Skeletal muscle tissue (tissue), 4 donors: Measurements from ENCODE around the gene SCAF4. TPM values are rescaled to one million over a fixed set of nuclear protein-coding genes. Genes with fewer than 3 reads are reported as not detected.
"Not testable (repeated sequence)": the region's sequence is repeated elsewhere in the genome, so short reads cannot be mapped to it uniquely, and the experiment has no call there.

Experiments
- H3K27ac ChIP-seq: one replicate; pipeline ENCODE4 v1.7.0; 2013; ENCODE audit warnings: mild to moderate bottlenecking, low read depth, low read length, inconsistent platforms
- H3K27me3 ChIP-seq, 3 donors: one replicate each; pipeline ENCODE4 v1.7.0; 2013; ENCODE audit warnings: low read length in 3 of 3; ENCODE audit not compliant: control insufficient read depth in 3 of 3, insufficient read depth in 3 of 3
- H3K36me3 ChIP-seq, 3 donors: one replicate each; pipeline ENCODE4 v1.7.0; 2013; ENCODE audit warnings: low read length in 3 of 3; ENCODE audit not compliant: control insufficient read depth in 3 of 3, insufficient read depth in 3 of 3
- H3K4me1 ChIP-seq, 3 donors: one replicate each; pipeline ENCODE4 v1.7.0; 2013; ENCODE audit warnings: low read length in 3 of 3, mild to moderate bottlenecking in 3 of 3; ENCODE audit not compliant: control insufficient read depth in 3 of 3, insufficient read depth in 3 of 3
- H3K4me3 ChIP-seq, 3 donors: one replicate each; pipeline ENCODE4 v1.7.0; 2013; ENCODE audit warnings: low read length in 3 of 3
- H3K9ac ChIP-seq, 3 donors: one replicate each; pipeline ENCODE4 v1.7.0; 2013; ENCODE audit warnings: low read length in 3 of 3, mild to moderate bottlenecking in 3 of 3, moderate library complexity in 2 of 3, low read depth in 1 of 3
- H3K9me3 ChIP-seq, 3 donors: one replicate each; pipeline ENCODE4 v1.7.0; 2013; ENCODE audit warnings: low read length in 3 of 3; ENCODE audit not compliant: control insufficient read depth in 3 of 3
- total RNA-seq: library from RNA; depleted of rRNA; stranded (reverse); fragments of >200 nt; gene quantifications from one replicate; pipeline ENCODE4 v1.2.3, GENCODE V29; 2014
- donor health status: Osteomylitis.

The SCAF4 gene
- total RNA-seq, 1 donor from 2014 or later: 8.4 TPM

DNA sequence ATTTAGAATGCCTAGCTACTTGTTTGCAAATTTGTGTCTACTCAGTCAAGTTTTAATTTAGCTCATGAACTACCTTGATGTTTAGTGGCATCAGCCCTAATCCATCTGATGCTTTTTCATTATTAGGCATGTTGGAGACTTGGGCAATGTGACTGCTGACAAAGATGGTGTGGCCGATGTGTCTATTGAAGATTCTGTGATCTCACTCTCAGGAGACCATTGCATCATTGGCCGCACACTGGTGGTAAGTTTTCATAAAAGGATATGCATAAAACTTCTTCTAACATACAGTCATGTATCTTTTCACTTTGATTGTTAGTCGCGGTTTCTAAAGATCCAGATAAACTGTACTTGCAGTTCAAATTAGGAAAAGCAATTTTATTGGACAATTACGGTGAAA lies 64.8 kb downstream of the SCAF4 start:
- peaks cover 0 to 17% (median 7%) of the 10 kb centered on the region in 3 donors for H3K4me1 ChIP-seq
- peaks cover 26 to 64% (median 60%) of the 10 kb centered on the region in 3 donors for H3K36me3 ChIP-seq
- no peaks in the 10 kb centered on the region for H3K9me3 ChIP-seq
- no peak overlapping the region for H3K9ac ChIP-seq
- no peaks in the 10 kb centered on the region for H3K27me3 ChIP-seq
- H3K4me3 ChIP-seq: no peak overlapping the region
- H3K27ac ChIP-seq: no peak overlapping the region

DNA sequence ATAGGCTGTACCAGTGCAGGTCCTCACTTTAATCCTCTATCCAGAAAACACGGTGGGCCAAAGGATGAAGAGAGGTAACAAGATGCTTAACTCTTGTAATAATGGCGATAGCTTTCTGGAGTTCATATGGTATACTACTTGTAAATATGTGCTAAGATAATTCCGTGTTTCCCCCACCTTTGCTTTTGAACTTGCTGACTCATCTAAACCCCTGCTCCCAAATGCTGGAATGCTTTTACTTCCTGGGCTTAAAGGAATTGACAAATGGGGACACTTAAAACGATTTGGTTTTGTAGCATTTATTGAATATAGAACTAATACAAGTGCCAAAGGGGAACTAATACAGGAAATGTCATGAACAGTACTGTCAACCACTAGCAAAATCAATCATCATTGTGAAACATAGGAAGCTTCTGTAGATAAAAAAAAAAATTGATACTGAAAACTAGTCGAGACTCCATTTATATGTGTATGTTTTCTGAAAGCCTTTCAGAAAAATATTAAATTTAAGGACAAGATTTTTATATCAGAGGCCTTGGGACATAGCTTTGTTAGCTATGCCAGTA lies 65.4 kb downstream of the SCAF4 start:
- Histone ChIP-seq H3K9ac (no peak overlapping the region), H3K9me3 (no peaks in the 10 kb centered on the region), H3K4me1 (peaks cover 0 to 21% (median 13%) of the 10 kb centered on the region in 3 donors), H3K36me3 (peaks cover 23 to 64% (median 59%) of the 10 kb centered on the region in 3 donors), H3K27me3 (no peaks in the 10 kb centered on the region), H3K27ac (no peak overlapping the region), H3K4me3 (no peak overlapping the region)

DNA sequence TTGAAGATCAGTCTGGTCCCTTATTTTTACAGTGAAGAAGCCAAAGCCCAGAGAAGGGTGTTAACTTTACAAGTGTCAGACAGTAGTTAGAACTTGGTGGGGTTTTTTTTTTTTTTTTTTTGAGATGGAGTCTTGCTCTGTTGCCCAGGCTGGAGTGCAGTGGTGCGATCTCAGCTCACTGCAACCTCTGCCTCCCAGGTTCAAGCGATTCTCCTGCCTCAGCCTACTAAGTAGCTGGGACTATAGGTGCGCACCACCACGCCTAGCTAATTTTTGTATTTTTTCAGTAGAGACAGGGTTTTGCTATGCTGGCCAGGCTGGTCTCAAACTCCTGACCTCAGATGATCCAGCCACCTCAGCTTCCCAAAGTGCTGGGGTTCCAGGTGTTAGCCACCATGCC lies 66.0 kb downstream of the SCAF4 start:
- H3K36me3 ChIP-seq: peaks cover 23 to 59% (median 59%) of the 10 kb centered on the region in 3 donors
- H3K9ac ChIP-seq, H3K27me3 ChIP-seq, H3K9me3 ChIP-seq, H3K27ac ChIP-seq, H3K4me3 ChIP-seq: not testable (repeated sequence)
- H3K4me1 ChIP-seq: peaks cover 0 to 24% (median 15%) of the 10 kb centered on the region in 3 donors

DNA sequence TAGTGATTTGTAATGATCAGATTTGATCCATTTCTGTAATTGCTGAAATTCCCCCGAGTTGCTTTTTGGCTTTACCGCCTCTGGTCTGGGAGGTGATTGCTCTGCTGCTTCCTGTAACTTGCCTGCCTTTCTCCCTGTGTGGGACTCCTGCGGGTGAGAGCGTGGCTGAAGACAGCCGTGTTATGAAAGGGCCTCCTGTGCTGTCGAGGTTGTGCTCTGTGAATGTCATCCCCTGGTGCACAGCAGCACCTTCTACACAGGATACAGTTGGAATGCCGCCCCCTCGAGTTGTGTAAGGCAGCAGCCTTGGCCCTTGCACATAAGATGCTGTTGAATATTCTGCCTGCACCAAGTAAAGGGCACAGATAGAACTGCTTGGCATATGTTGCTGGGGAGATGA lies 66.5 kb downstream of the SCAF4 start:
- Histone ChIP-seq H3K4me1 (peaks cover 0 to 26% (median 18%) of the 10 kb centered on the region in 3 donors), H3K27me3 (no peaks in the 10 kb centered on the region), H3K27ac (no peak overlapping the region), H3K9ac (no peak overlapping the region), H3K4me3 (no peak overlapping the region), H3K36me3 (peaks cover 23 to 59% (median 59%) of the 10 kb centered on the region in 3 donors), H3K9me3 (no peaks in the 10 kb centered on the region)

DNA sequence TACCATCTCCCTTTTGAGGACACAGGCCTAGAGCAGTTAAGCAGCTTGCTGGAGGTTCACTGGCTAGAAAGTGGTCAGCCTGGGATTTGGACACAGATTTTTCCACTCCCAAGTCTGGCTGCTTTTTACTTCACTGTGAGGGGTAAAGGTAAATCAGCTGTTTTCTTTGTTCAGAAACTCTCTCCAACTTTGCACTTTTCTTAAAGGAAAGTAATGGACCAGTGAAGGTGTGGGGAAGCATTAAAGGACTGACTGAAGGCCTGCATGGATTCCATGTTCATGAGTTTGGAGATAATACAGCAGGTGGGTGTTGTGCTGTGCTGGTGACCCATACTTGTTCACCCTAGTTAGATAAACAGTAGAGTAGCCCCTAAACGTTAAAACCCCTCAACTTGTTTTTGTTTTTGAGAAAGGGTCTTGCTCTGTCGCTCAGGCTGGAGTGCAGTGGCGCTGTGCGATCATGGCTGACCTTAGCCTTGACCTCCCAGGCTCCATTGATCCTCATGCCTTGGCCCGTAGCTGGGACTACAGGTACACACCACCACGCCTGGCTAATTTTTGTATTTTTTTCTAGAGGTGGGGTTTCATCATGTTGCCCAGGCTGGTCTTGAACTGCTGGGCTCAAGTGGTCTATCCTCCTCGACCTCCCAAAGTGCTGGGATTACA lies 68.2 kb downstream of the SCAF4 start:
- Histone ChIP-seq H3K9me3 (no peaks in the 10 kb centered on the region), H3K4me3 (no peak overlapping the region), H3K9ac (peak overlapping the region in 1 of 3 donors; percentile 33), H3K36me3 (peaks cover 23 to 45% (median 45%) of the 10 kb centered on the region in 3 donors), H3K4me1 (peaks cover 3 to 29% (median 21%) of the 10 kb centered on the region in 3 donors), H3K27me3 (no peaks in the 10 kb centered on the region), H3K27ac (no peak overlapping the region)

DNA sequence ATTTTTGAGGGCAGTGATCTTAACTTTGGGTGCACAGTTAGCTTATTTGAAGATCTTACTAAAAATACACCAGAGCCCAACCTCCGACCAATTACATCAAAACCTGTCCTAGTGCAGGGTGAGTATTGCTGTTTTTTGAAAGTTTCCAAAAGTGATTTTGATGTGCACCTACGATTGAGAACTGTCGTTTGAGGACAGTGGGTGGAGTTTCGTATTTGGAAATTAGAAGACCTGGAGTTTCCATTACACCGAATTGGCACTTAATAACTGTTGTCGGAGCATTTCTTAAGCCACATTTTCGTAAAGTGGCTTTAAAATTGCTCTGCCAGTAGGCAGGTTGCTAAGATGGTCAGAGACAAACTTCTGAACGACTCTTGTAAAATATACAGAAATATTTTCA lies 71.3 kb downstream of the SCAF4 start:
- Histone ChIP-seq H3K36me3 (peaks cover 10 to 22% (median 20%) of the 10 kb centered on the region in 3 donors), H3K9ac (peak overlapping the region; percentile 71 to 93 (median 85)), H3K4me1 (peaks cover 3 to 27% (median 21%) of the 10 kb centered on the region in 3 donors), H3K9me3 (no peaks in the 10 kb centered on the region), H3K4me3 (peak overlapping the region; percentile 95 to 99 (median 96)), H3K27ac (peak overlapping the region; percentile 88), H3K27me3 (no peaks in the 10 kb centered on the region)

DNA sequence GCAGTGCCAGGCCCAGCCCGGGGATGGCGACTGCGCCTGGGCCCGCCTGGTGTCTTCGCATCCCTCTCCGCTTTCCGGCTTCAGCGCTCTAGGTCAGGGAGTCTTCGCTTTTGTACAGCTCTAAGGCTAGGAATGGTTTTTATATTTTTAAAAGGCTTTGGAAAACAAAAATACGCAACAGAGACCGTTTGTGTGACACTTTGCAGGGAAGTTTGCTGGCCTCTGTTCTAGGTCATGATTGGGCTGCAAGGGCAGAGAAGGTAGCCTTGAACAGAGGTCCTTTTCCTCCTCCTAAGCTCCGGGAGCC lies 71.7 kb downstream of the SCAF4 start:
- peak overlapping the region; percentile 95 to 99 (median 96) for H3K4me3 ChIP-seq
- peaks cover 3 to 24% (median 21%) of the 10 kb centered on the region in 3 donors for H3K4me1 ChIP-seq
- H3K27me3 ChIP-seq: no peaks in the 10 kb centered on the region
- no peaks in the 10 kb centered on the region for H3K9me3 ChIP-seq
- peak overlapping the region; percentile 71 to 93 (median 85) for H3K9ac ChIP-seq
- H3K27ac ChIP-seq: peak overlapping the region; percentile 88
- peaks cover 7 to 18% (median 16%) of the 10 kb centered on the region in 3 donors for H3K36me3 ChIP-seq

DNA sequence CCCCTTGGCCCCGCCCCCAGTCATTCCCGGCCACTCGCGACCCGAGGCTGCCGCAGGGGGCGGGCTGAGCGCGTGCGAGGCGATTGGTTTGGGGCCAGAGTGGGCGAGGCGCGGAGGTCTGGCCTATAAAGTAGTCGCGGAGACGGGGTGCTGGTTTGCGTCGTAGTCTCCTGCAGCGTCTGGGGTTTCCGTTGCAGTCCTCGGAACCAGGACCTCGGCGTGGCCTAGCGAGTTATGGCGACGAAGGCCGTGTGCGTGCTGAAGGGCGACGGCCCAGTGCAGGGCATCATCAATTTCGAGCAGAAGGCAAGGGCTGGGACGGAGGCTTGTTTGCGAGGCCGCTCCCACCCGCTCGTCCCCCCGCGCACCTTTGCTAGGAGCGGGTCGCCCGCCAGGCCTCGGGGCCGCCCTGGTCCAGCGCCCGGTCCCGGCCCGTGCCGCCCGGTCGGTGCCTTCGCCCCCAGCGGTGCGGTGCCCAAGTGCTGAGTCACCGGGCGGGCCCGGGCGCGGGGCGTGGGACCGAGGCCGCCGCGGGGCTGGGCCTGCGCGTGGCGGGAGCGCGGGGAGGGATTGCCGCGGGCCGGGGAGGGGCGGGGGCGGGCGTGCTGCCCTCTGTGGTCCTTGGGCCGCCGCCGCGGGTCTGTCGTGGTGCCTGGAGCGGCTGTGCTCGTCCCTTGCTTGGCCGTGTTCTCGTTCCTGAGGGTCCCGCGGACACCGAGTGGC lies 72.2 kb downstream of the SCAF4 start, which contains the start of gene SOD1:
Gene SOD1 (plus strand): TSS at position 158 of the 723 bp plus-strand sequence. CDS start 77 bp downstream, at position 235.
- peaks cover 3 to 23% (median 21%) of the 10 kb centered on the region in 3 donors for H3K4me1 ChIP-seq
- H3K27ac ChIP-seq: peak within 1 kb of the TSS; percentile 88
- H3K4me3 ChIP-seq: peak within 1 kb of the TSS; percentile 95 to 99 (median 96)
- H3K36me3 ChIP-seq: peaks cover 7 to 18% (median 16%) of the 10 kb centered on the region in 3 donors
- H3K27me3 ChIP-seq: no peaks in the 10 kb centered on the region
- peak within 1 kb of the TSS; percentile 85 to 93 (median 89) for H3K9ac ChIP-seq
- H3K9me3 ChIP-seq: no peaks in the 10 kb centered on the region

DNA sequence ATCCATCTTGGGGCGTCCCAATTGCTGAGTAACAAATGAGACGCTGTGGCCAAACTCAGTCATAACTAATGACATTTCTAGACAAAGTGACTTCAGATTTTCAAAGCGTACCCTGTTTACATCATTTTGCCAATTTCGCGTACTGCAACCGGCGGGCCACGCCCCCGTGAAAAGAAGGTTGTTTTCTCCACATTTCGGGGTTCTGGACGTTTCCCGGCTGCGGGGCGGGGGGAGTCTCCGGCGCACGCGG lies 72.7 kb downstream of the SCAF4 start:
- Histone ChIP-seq H3K36me3 (peaks cover 4 to 16% (median 13%) of the 10 kb centered on the region in 3 donors), H3K4me1 (peaks cover 3 to 22% (median 21%) of the 10 kb centered on the region in 3 donors), H3K9me3 (no peaks in the 10 kb centered on the region), H3K4me3 (peak overlapping the region; percentile 94 to 99 (median 96)), H3K9ac (peak overlapping the region; percentile 52 to 93 (median 81)), H3K27me3 (no peaks in the 10 kb centered on the region), H3K27ac (peak overlapping the region; percentile 88)

DNA sequence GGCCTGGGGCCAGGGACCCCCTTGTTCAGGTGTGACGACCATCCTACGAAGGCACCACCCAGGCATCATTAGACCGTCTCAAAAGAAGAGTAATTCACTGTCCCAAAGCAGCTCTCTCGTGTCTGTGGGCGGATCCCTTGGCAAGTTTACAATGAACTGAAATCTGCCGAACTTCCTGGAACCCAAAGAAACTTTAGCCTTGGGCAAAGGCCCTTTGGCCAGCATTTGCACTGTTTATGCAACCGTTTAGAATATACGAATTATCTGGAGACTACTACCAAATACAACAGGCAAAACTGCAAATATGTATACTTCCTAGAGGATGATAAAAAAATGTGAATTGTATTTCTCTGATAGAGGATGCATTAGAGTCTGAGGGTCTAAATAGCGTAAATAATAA lies 73.9 kb downstream of the SCAF4 start:
- Histone ChIP-seq H3K4me3 (no peak overlapping the region), H3K4me1 (peaks cover 3 to 17% (median 15%) of the 10 kb centered on the region in 3 donors), H3K27me3 (no peaks in the 10 kb centered on the region), H3K36me3 (peaks cover 0 to 7% (median 4%) of the 10 kb centered on the region in 3 donors), H3K27ac (no peak overlapping the region), H3K9ac (no peak overlapping the region), H3K9me3 (no peaks in the 10 kb centered on the region)
